NOMO-1 treated with dmso at 0.1 percent for 144 hours (cell line): ENCODE data around the gene OR56A1.

Source experiments
- DNase-seq: peaks from one replicate; lab custom pipeline; 2025; ENCODE audit not compliant: unreplicated experiment; lab: John Stamatoyannopoulos, UW

The OR56A1 gene

GRCh38 chr11:5989203-5989602 is 41.4 kb downstream of the OR56A1 start:
- no peak for DNase-seq

- no peak for DNase-seq
Measured at GRCh38 chr11:5986885-5987284, 43.7 kb downstream of the OR56A1 start, which contains the start of gene OR52L1. Gene OR52L1, minus strand, starts transcription at chr11:5986985. Its CDS starts 55 bp downstream, at chr11:5986930.

GRCh38 chr11:5983443-5983842 is 47.1 kb downstream of the OR56A1 start:
- DNase-seq = no peak

- DNase-seq = no peak
Measured at GRCh38 chr11:5973530-5973929, 57.0 kb downstream of the OR56A1 start.
